ENCODE results near the gene LRP1B.
"Not testable (repeated sequence)": the region's sequence is repeated elsewhere in the genome, so short reads cannot be mapped to it uniquely, and the experiment has no call there.

- TF ChIP-seq, protein P1, sequence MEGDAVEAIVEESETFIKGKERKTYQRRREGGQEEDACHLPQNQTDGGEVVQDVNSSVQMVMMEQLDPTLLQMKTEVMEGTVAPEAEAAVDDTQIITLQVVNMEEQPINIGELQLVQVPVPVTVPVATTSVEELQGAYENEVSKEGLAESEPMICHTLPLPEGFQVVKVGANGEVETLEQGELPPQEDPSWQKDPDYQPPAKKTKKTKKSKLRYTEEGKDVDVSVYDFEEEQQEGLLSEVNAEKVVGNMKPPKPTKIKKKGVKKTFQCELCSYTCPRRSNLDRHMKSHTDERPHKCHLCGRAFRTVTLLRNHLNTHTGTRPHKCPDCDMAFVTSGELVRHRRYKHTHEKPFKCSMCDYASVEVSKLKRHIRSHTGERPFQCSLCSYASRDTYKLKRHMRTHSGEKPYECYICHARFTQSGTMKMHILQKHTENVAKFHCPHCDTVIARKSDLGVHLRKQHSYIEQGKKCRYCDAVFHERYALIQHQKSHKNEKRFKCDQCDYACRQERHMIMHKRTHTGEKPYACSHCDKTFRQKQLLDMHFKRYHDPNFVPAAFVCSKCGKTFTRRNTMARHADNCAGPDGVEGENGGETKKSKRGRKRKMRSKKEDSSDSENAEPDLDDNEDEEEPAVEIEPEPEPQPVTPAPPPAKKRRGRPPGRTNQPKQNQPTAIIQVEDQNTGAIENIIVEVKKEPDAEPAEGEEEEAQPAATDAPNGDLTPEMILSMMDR (IDR thresholded peaks at IDR 0.05; ENCODE audit: borderline replicate concordance, extremely low read depth, low read length, poor library complexity, severe bottlenecking): not testable (repeated sequence)
- TF ChIP-seq EZH2 (IDR thresholded peaks at IDR 0.05; ENCODE audit: borderline replicate concordance, low read depth, low read length, severe bottlenecking): not testable (repeated sequence)
Measured at GRCh38 chr2:140415035-140415434, 1715.8 kb downstream of the LRP1B start.

Data from DND-41 (cell line).